Fibroblast of lung (primary cell): ENCODE results near the gene NECTIN1. TPM values are rescaled to one million over a fixed set of nuclear protein-coding genes. Genes with fewer than 3 reads are reported as not detected.

ENCODE experiments used
- DNase-seq, 2 donors: peaks; one replicate each; pipeline versions ENCODE4 v3.0.0 to v3.0.0-alpha.2; 2010; ENCODE audit warnings: low read depth in 2 of 2
- H2AFZ ChIP-seq: 2 replicates; pipeline ENCODE4 v1.5.1; 2012; ENCODE audit warnings: low read length, control low read depth, inconsistent platforms
- H3K27ac ChIP-seq: 2 replicates; pipeline ENCODE4 v1.5.1; 2011; ENCODE audit warnings: low read length, control low read depth; ENCODE audit not compliant: insufficient read depth
- H3K27me3 ChIP-seq: 2 replicates; pipeline ENCODE4 v1.5.1; 2011; ENCODE audit warnings: mild to moderate bottlenecking, low read length; ENCODE audit not compliant: control insufficient read depth, insufficient read depth
- H3K36me3 ChIP-seq: 2 replicates; pipeline ENCODE4 v1.5.1; 2011; ENCODE audit warnings: low read length; ENCODE audit not compliant: control insufficient read depth, insufficient read depth
- H3K4me1 ChIP-seq: 2 replicates; pipeline ENCODE4 v1.5.1; 2011; ENCODE audit warnings: low read length; ENCODE audit not compliant: control insufficient read depth, insufficient read depth; ENCODE audit errors: extremely low read depth
- H3K4me2 ChIP-seq: 2 replicates; pipeline ENCODE4 v1.5.1; 2011; ENCODE audit warnings: low read length, control low read depth; ENCODE audit not compliant: insufficient read depth; ENCODE audit errors: extremely low read depth
- H3K4me3 ChIP-seq, 4 experiments: fragments of 200-600 bp in 1 of 4; sonication (generic) in 1 of 4; replicated peaks in 1 of 4; 2 replicates each; pipeline ENCODE4 v1.5.1; 2011 to 2016; ENCODE audit warnings: low read length in 4 of 4, low read depth in 3 of 4, mild to moderate bottlenecking in 3 of 4, control low read depth in 2 of 4, inconsistent platforms in 1 of 4, mixed read lengths in 1 of 4; ENCODE audit not compliant: insufficient read depth in 1 of 4; ENCODE audit errors: control extremely low read depth in 1 of 4
- H3K79me2 ChIP-seq: 2 replicates; pipeline ENCODE4 v1.5.1; 2012; ENCODE audit warnings: mild to moderate bottlenecking, low read length, inconsistent platforms; ENCODE audit not compliant: control insufficient read depth, insufficient read depth
- H3K9ac ChIP-seq: 2 replicates; pipeline ENCODE4 v1.5.1; 2011; ENCODE audit warnings: mild to moderate bottlenecking, low read length, control low read depth; ENCODE audit not compliant: insufficient read depth
- H3K9me3 ChIP-seq: 2 replicates; pipeline ENCODE4 v1.5.1; 2012; ENCODE audit warnings: low read depth, low read length; ENCODE audit not compliant: control insufficient read depth, insufficient read depth
- H4K20me1 ChIP-seq: 2 replicates; pipeline ENCODE4 v1.5.1; 2011; ENCODE audit warnings: low read length; ENCODE audit not compliant: control insufficient read depth, insufficient read depth; ENCODE audit errors: extremely low read depth
- CTCF ChIP-seq, 2 donors: IDR thresholded peaks in 1 of 2; conservative IDR thresholded peaks in 1 of 2; 1 replicate in 1 of 2; 2 replicates in 1 of 2; pipeline ENCODE4 v1.5.1; 2011 to 2012; ENCODE audit warnings: low read length in 2 of 2, control low read depth in 1 of 2, inconsistent platforms in 1 of 2, low read depth in 1 of 2, mild to moderate bottlenecking in 1 of 2
- EZH2 ChIP-seq: IDR thresholded peaks from 2 replicates; pipeline ENCODE4 v1.5.1; 2012; ENCODE audit warnings: low read length, control low read depth, mild to moderate bottlenecking; ENCODE audit errors: missing control alignments
- polyA plus RNA-seq, 2 donors: library from polyadenylated mRNA; depleted of rRNA in 1 of 2; stranded (reverse) in 1 of 2; unstranded in 1 of 2; fragments of >200 nt; gene quantifications; 2 replicates each; pipeline ENCODE4 v1.2.1, GENCODE V29; 2011 to 2012; ENCODE audit warnings: missing spikeins in 1 of 2
- total RNA-seq: library from RNA; depleted of rRNA; stranded (reverse); fragments of >200 nt; gene quantifications from 2 replicates; pipeline ENCODE4 v1.2.1, GENCODE V29; 2014

NECTIN1 gene
- total and polyA plus RNA-seq, 2 donors (not counting 1 experiment from before 2014, with no cell fraction given), result 2.0 to 2.8 TPM

DNA sequence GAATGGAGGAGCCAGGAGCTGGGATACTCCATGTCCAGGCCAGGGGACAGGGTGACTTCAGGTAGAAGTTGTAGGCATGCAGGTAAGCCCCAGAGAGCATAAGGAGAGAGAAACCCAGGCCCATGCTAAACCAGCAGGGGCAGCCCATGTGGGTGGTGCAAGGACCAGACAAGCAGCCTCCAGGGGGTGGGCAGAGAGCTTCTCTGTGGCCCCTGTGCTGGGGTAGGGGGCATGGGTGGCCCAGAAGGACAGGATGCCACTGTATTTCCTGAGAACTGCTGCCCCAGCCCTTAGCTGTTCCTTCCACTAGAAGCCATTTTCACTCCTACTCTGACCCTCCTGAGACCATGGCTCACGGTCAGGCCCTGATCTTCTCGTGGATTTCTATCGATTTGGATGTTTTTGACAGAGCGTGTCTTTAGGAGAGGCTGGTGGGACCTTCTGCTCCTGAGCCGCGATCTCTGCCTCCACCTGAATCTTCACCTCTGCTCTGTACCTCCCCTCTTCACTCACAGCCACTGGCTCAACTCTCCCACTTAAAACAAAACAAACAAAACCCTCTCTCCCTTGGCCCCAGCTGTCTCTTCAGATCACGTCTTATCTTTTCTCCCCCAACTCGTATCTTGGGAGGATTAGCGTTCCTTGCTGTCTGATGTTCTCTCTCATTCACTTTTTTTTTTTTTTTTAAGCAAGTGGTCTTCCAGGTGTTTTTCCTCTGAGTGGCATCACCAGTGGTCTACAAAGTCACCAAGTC, 112.2 kb downstream of the NECTIN1 start:
- H3K27me3 ChIP-seq, result no peaks in the 10 kb centered on the region
- H3K4me2 ChIP-seq, result no peak overlapping the region
- H3K36me3 ChIP-seq, result no peaks in the 10 kb centered on the region
- H3K79me2 ChIP-seq, result no peaks in the 10 kb centered on the region
- H2AFZ ChIP-seq, result no peak overlapping the region
- no peak overlapping the region for H3K27ac ChIP-seq
- H4K20me1 ChIP-seq, result no peaks in the 10 kb centered on the region
- no peak overlapping the region for H3K4me3 ChIP-seq
- no peaks in the 10 kb centered on the region for H3K9me3 ChIP-seq
- TF ChIP-seq EZH2 (no peak), CTCF (conservative IDR thresholded peaks at IDR 0.05 in 1 of 2, IDR thresholded peaks at IDR 0.05 in 1 of 2; ENCODE audit: low read depth in 1 of 2, low read length in 2 of 2) (no peak)
- no peak for DNase-seq
- H3K4me1 ChIP-seq, result peaks cover 14% of the 10 kb centered on the region
- H3K9ac ChIP-seq, result no peak overlapping the region

- peak overlapping the region; percentile 45 for H2AFZ ChIP-seq
- peak overlapping the region; percentile 7 for H3K4me2 ChIP-seq
Measured at GRCh38 chr11:119615882-119616196, 113.2 kb downstream of the NECTIN1 start.

More at GRCh38 chr11:119615882-119616196, 113.2 kb downstream of the NECTIN1 start:
- H3K4me3 ChIP-seq, result no peak overlapping the region
- H3K9me3 ChIP-seq, result no peaks in the 10 kb centered on the region
- no peak overlapping the region for H3K9ac ChIP-seq
- peak in 1 of 2 donors; percentile 8 for DNase-seq
- no peaks in the 10 kb centered on the region for H3K79me2 ChIP-seq
- H3K4me1 ChIP-seq, result peaks cover 14% of the 10 kb centered on the region
- H3K27me3 ChIP-seq, result no peaks in the 10 kb centered on the region
- TF ChIP-seq EZH2, result no peak
- TF ChIP-seq CTCF (conservative IDR thresholded peaks at IDR 0.05 in 1 of 2, IDR thresholded peaks at IDR 0.05 in 1 of 2; ENCODE audit: low read depth in 1 of 2, low read length in 2 of 2), result no peak
- no peaks in the 10 kb centered on the region for H3K36me3 ChIP-seq
- H3K27ac ChIP-seq, result peak overlapping the region; percentile 40
- no peaks in the 10 kb centered on the region for H4K20me1 ChIP-seq
